SK-N-SH (cell line): ENCODE measurements around the gene TAF1L. TPM values are rescaled to one million over a fixed set of nuclear protein-coding genes. Genes with fewer than 3 reads are reported as not detected.
A peak's percentile ranks its signal among the peaks of the same experiment; 100 is the strongest.
"Not testable (repeated sequence)": the region's sequence is repeated elsewhere in the genome, so short reads cannot be mapped to it uniquely, and the experiment has no call there.

Experiments used
- CTCF ChIA-PET: fragments of 300-600, 350-600 bp; formaldehyde crosslinking; extraction: SDS; loops from one replicate; lab custom pipeline; 2021; lab: Yijun Ruan, JAX
- POLR2A ChIA-PET: fragments of 350-600 bp; sonication (Branson Sonifier 250); formaldehyde crosslinking; extraction: SDS; loops from one replicate; lab custom pipeline; 2020; ENCODE audit warnings: antibody characterized with exemption, inconsistent platforms; lab: Yijun Ruan, JAX
- DNase-seq: peaks from one replicate; pipeline ENCODE4 v3.0.0; 2012
- H2AFZ ChIP-seq: fragments of 200-600 bp; sonication (generic); 2 replicates; pipeline ENCODE4 v1.8.1; 2016; ENCODE audit warnings: antibody characterized with exemption, mild to moderate bottlenecking, low read depth
- H3F3A ChIP-seq: fragments of 200-600 bp; sonication (generic); replicated peaks from 2 replicates; pipeline ENCODE3; 2016; ENCODE audit warnings: antibody characterized with exemption, mild to moderate bottlenecking; ENCODE audit not compliant: insufficient read depth
- H3K27ac ChIP-seq, 2 experiments: fragments of 200-500 bp in 1 of 2; fragments of 200-600 bp in 1 of 2; sonication (Bioruptor generic) in 1 of 2; sonication (generic), shearing (Covaris generic) in 1 of 2; 2 replicates each; pipeline versions ENCODE4 v1.5.1 to v1.6.1; 2014 to 2016; ENCODE audit warnings: low read depth in 2 of 2, inconsistent platforms in 1 of 2, low read length in 1 of 2, mild to moderate bottlenecking in 1 of 2, mixed read lengths in 1 of 2
- H3K27me3 ChIP-seq: fragments of 200-600 bp; sonication (generic), shearing (Covaris generic); 2 replicates; pipeline ENCODE4 v1.6.1; 2016; ENCODE audit warnings: mixed run types; ENCODE audit not compliant: insufficient read depth
- H3K36me3 ChIP-seq, 2 experiments: fragments of 200-500 bp in 1 of 2; fragments of 200-600 bp in 1 of 2; sonication (Bioruptor generic) in 1 of 2; sonication (generic) in 1 of 2; replicated peaks in 1 of 2; 2 replicates each; pipeline versions ENCODE3 to v1.5.1; 2014 to 2016; ENCODE audit warnings: low read length in 1 of 2, mild to moderate bottlenecking in 1 of 2; ENCODE audit not compliant: insufficient read depth in 2 of 2, control insufficient read depth in 1 of 2
- H3K4me1 ChIP-seq, 2 experiments: fragments of 200-500 bp in 1 of 2; fragments of 200-600 bp in 1 of 2; sonication (Bioruptor generic) in 1 of 2; sonication (generic), shearing (Covaris generic) in 1 of 2; 2 replicates each; pipeline versions ENCODE4 v1.5.1 to v1.6.1; 2014 to 2016; ENCODE audit warnings: low read depth in 1 of 2, low read length in 1 of 2, mixed run types in 1 of 2; ENCODE audit not compliant: insufficient read depth in 2 of 2, control insufficient read depth in 1 of 2
- H3K4me2 ChIP-seq: fragments of 200-600 bp; sonication (generic), shearing (Covaris generic); 2 replicates; pipeline ENCODE4 v1.6.1; 2017; ENCODE audit warnings: mixed run types
- H3K4me3 ChIP-seq, 2 experiments: fragments of 200-500 bp in 1 of 2; fragments of 200-600 bp in 1 of 2; sonication (Bioruptor generic) in 1 of 2; sonication (generic), shearing (Covaris generic) in 1 of 2; 2 replicates each; pipeline versions ENCODE4 v1.5.1 to v1.8.1; 2014 to 2016; ENCODE audit warnings: low read depth in 2 of 2, inconsistent platforms in 1 of 2, low read length in 1 of 2, mild to moderate bottlenecking in 1 of 2, mixed read lengths in 1 of 2, moderate library complexity in 1 of 2
- H3K79me2 ChIP-seq: fragments of 200-600 bp; sonication (generic); 2 replicates; pipeline ENCODE4 v1.8.1; 2017; ENCODE audit warnings: mild to moderate bottlenecking; ENCODE audit not compliant: insufficient read depth
- H3K9ac ChIP-seq: fragments of 200-600 bp; sonication (generic); 2 replicates; pipeline ENCODE4 v1.6.1; 2017; ENCODE audit warnings: mixed run types
- H3K9me2 ChIP-seq: fragments of 200-600 bp; sonication (generic); 2 replicates; pipeline ENCODE4 v1.6.1; 2017; ENCODE audit warnings: mixed run types
- H3K9me3 ChIP-seq: fragments of 200-600 bp; sonication (generic); 2 replicates; pipeline ENCODE4 v1.6.1; 2017; ENCODE audit warnings: mixed run types, mild to moderate bottlenecking, moderate library complexity
- H4K20me1 ChIP-seq: fragments of 200-600 bp; sonication (generic); 2 replicates; pipeline ENCODE4 v1.6.1; 2017; ENCODE audit warnings: mild to moderate bottlenecking, mixed run types; ENCODE audit not compliant: insufficient read depth
- EZH2phosphoT487 ChIP-seq: fragments of 200-600 bp; sonication (generic); IDR thresholded peaks from 2 replicates; pipeline ENCODE4 v1.6.1; 2017; ENCODE audit warnings: low read depth, mixed run types, mild to moderate bottlenecking, antibody characterized with exemption, moderate library complexity, borderline replicate concordance
- FOXM1 ChIP-seq: IDR thresholded peaks from 2 replicates; pipeline ENCODE4 v1.4.0; 2012; ENCODE audit warnings: low read depth, mild to moderate bottlenecking
- GABPA ChIP-seq: IDR thresholded peaks from 2 replicates; pipeline ENCODE4 v1.4.0; 2012; ENCODE audit warnings: low read depth, mild to moderate bottlenecking
- PBX3 ChIP-seq: IDR thresholded peaks from 2 replicates; pipeline ENCODE4; 2012
- RAD21 ChIP-seq: IDR thresholded peaks from 2 replicates; pipeline ENCODE4 v1.6.1; 2012; ENCODE audit warnings: mild to moderate bottlenecking, low read length
- REST ChIP-seq: IDR thresholded peaks from 2 replicates; pipeline ENCODE4 v1.6.1; 2012; ENCODE audit warnings: mild to moderate bottlenecking, low read depth, low read length, moderate library complexity
- TCF12 ChIP-seq: IDR thresholded peaks from 2 replicates; pipeline ENCODE4 v1.4.0; 2012
- TEAD4 ChIP-seq: IDR thresholded peaks from 2 replicates; pipeline ENCODE4 v1.4.0; 2012; ENCODE audit warnings: mild to moderate bottlenecking, borderline replicate concordance; ENCODE audit not compliant: insufficient read depth
- WGBS: methylation state at CpG from one replicate; pipeline ENCODE4 v1.1.6; 2017; ENCODE audit warnings: low lambda C conversion rate; 5-methylcytosine and 5-hydroxymethylcytosine counted together
- polyA plus RNA-seq, 3 experiments: library from polyadenylated mRNA; depleted of rRNA; stranded (reverse); fragments of >200 nt; gene quantifications; 2 replicates each; pipeline ENCODE4 v1.2.3, GENCODE V29; 2012

Gene TAF1L
- polyA plus RNA-seq, 1 of the 3 experiments (the other 2 are of a cell fraction): not detected

- TF ChIP-seq RAD21: no peak
- no peak for TF ChIP-seq TEAD4
- no peak for TF ChIP-seq GABPA
- TF ChIP-seq TCF12: no peak
- no peak for TF ChIP-seq PBX3
- no peak for TF ChIP-seq EZH2phosphoT487
- TF ChIP-seq FOXM1: no peak
- TF ChIP-seq, all 33 proteins: peak for 0
Measured at GRCh38 chr9:32647671-32648070, 12.2 kb upstream of the TAF1L start (continued).

GRCh38 chr9:32644698-32645097, 9.2 kb upstream of the TAF1L start:
- WGBS: 7% methylated on average over 2 of the region's 2 CpGs
- peak; percentile 64; the same call in 1 of the 2 replicates for TF ChIP-seq REST
- no peak for TF ChIP-seq PBX3
- TF ChIP-seq, all 33 proteins: peak for 1

GRCh38 chr9:32633151-32633550, 2.3 kb downstream of the TAF1L start:
- H3K79me2 ChIP-seq, H3K4me3 ChIP-seq, H3K9ac ChIP-seq, DNase-seq, H3F3A ChIP-seq, POLR2A ChIA-PET, H3K27ac ChIP-seq, H3K36me3 ChIP-seq, H4K20me1 ChIP-seq, CTCF ChIA-PET, H3K27me3 ChIP-seq, H3K4me1 ChIP-seq, H3K9me3 ChIP-seq, H3K4me2 ChIP-seq, H2AFZ ChIP-seq, H3K9me2 ChIP-seq: not testable (repeated sequence)
- 30% methylated on average over 5 of the region's 5 CpGs for WGBS

More at GRCh38 chr9:32644698-32645097, 9.2 kb upstream of the TAF1L start:
- Histone ChIP-seq H3K4me1 (no peaks in the 10 kb centered on the region), H2AFZ (no peak overlapping the region), H4K20me1 (no peaks in the 10 kb centered on the region), H3K27me3 (no peaks in the 10 kb centered on the region), H3K27ac (no peak overlapping the region), H3K4me3 (no peak overlapping the region), H3K9me3 (no peaks in the 10 kb centered on the region), H3K9me2 (no peaks in the 10 kb centered on the region), H3K4me2 (no peak overlapping the region), H3F3A (no peaks in the 10 kb centered on the region), H3K36me3 (no peaks in the 10 kb centered on the region), H3K9ac (no peak overlapping the region), H3K79me2 (no peaks in the 10 kb centered on the region)
- CTCF ChIA-PET: interaction anchor here (1.3 kb wide), 1 partner anchor 56 kb away, joined by 3 read pairs; no protein-coding TSS in a partner anchor
- POLR2A ChIA-PET: no interaction called here
- no peak for DNase-seq
